Measurements from ENCODE around the gene RNF207.

Gene RNF207, protein sequence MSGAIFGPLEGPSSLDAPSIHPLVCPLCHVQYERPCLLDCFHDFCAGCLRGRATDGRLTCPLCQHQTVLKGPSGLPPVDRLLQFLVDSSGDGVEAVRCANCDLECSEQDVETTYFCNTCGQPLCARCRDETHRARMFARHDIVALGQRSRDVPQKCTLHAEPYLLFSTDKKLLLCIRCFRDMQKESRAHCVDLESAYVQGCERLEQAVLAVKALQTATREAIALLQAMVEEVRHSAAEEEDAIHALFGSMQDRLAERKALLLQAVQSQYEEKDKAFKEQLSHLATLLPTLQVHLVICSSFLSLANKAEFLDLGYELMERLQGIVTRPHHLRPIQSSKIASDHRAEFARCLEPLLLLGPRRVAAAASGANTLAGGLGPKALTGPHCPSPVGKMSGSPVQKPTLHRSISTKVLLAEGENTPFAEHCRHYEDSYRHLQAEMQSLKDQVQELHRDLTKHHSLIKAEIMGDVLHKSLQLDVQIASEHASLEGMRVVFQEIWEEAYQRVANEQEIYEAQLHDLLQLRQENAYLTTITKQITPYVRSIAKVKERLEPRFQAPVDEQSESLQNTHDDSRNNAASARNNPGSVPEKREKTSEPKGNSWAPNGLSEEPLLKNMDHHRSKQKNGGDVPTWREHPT

DNA sequence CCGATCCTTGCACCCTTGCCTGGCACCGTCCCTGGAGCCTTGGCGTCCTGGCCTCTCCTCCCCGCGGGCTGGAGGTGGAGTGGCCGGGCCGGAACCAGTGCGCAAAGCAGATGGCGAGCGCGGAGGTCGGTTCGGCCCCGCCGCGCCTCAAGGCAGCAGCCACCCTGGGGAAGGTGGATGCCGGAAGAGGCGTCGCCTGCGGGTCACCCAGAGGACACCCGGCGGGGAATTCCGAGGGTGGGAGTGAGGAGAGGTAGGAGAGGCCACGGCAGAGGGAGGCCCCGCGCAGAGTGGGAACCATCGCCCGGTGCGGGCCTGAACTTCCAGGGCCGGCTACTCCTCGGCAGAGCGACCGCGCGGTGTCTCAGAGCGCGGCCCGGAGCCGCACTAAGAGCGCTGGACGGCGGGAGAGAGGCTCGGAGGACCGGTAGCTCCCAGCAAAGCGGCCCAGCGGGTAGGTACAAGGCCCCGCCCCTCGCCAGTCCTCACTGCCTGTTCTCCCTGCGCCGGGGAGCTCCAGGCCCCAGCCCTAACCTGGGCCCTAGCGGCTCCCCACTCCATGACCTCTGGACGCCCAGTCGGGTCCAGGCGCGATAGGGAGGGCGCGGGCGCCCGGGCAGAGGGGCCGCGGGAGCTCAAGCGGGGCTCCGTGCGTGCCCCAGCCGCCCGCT is at the start of gene RNF207:
RNF207 (plus strand) TSS at position 271 of the 671 bp plus-strand sequence. CDS start 417 bp downstream, outside the sequence.
- TF ChIP-seq GATA2 (IDR thresholded peaks at IDR 0.05; ENCODE audit: low read depth, low read length) = no peak
- TF ChIP-seq GATA3 (IDR thresholded peaks at IDR 0.05; ENCODE audit: low read depth, low read length) = no peak

DNA sequence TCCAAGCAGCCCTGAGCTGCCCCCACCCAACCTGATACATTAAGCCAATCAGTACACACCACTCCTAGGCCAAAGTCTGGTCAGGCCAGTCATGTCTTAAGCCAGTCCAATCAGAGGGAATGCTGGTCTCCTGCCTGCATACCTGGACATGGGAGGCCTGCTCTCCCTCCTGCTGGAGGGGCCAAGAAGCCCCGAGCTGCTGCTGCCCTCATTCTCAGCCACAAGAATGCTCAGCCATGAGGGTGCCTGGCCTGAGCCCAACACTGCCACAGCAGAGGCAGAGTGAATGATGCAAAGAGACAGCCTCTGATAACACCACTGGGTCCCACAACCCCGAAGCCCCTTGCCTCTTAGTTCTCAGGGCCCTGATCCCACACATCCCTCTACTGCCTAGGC is 48.8 kb upstream of the RNF207 start:
- TF ChIP-seq GATA3 (IDR thresholded peaks at IDR 0.05; ENCODE audit: low read depth, low read length) (no peak), GATA2 (IDR thresholded peaks at IDR 0.05; ENCODE audit: low read depth, low read length) (no peak)

- no peak for TF ChIP-seq GATA3 (IDR thresholded peaks at IDR 0.05; ENCODE audit: low read depth, low read length)
- no peak for TF ChIP-seq GATA2 (IDR thresholded peaks at IDR 0.05; ENCODE audit: low read depth, low read length)
These were observed 48.3 kb upstream of the RNF207 start for GRCh38 chr1:6157528-6158174.

- TF ChIP-seq GATA2 (IDR thresholded peaks at IDR 0.05; ENCODE audit: low read depth, low read length) (no peak), GATA3 (IDR thresholded peaks at IDR 0.05; ENCODE audit: low read depth, low read length) (no peak)
These were observed 47.7 kb upstream of the RNF207 start for GRCh38 chr1:6158181-6158580.

- TF ChIP-seq GATA3 (IDR thresholded peaks at IDR 0.05; ENCODE audit: low read depth, low read length) = no peak
- TF ChIP-seq GATA2 (IDR thresholded peaks at IDR 0.05; ENCODE audit: low read depth, low read length) = no peak
These were observed 43.6 kb upstream of the RNF207 start for GRCh38 chr1:6162341-6162740.

GRCh38 chr1:6162773-6163172 is 43.1 kb upstream of the RNF207 start:
- TF ChIP-seq GATA2 (IDR thresholded peaks at IDR 0.05; ENCODE audit: low read depth, low read length) (no peak), GATA3 (IDR thresholded peaks at IDR 0.05; ENCODE audit: low read depth, low read length) (no peak)

DNA sequence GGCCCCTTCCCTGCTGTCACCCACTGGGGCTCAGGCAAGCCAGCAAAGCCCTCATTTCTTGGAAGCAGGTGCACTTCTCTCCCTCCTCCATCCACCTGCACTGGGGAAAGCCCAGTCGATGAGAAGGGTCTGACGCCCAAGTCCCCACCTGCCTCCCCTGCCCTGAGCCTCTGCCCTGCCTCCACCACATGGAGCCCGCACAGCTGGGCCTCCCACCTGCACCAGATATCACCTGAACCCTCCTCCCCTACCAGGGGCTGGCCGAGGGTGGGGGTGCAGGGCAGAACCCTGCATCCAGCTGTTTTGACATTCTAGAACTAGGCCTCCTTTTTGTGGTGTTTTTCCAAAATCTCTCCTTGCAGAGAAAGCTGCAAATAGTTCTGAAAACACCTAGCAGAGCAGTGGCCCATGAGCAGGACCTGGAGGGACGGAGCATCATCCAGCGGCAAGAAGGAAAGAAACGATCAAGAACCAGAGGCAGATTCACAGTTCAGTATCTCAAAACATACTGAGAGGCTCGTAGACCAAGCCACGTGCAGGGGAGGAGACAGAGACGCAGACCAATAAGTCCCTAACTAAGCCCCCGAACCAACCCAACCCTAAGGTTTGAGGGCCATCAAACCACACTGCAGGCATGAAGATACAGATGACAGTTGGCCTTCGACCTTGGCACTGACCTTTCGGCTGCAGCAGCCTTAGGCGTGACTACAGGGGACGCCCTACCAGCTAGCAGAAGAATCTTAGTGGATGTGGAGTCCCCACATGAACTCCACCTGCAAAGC is 42.5 kb upstream of the RNF207 start:
- no peak for TF ChIP-seq GATA2 (IDR thresholded peaks at IDR 0.05; ENCODE audit: low read depth, low read length)
- TF ChIP-seq GATA3 (IDR thresholded peaks at IDR 0.05; ENCODE audit: low read depth, low read length) = no peak

DNA sequence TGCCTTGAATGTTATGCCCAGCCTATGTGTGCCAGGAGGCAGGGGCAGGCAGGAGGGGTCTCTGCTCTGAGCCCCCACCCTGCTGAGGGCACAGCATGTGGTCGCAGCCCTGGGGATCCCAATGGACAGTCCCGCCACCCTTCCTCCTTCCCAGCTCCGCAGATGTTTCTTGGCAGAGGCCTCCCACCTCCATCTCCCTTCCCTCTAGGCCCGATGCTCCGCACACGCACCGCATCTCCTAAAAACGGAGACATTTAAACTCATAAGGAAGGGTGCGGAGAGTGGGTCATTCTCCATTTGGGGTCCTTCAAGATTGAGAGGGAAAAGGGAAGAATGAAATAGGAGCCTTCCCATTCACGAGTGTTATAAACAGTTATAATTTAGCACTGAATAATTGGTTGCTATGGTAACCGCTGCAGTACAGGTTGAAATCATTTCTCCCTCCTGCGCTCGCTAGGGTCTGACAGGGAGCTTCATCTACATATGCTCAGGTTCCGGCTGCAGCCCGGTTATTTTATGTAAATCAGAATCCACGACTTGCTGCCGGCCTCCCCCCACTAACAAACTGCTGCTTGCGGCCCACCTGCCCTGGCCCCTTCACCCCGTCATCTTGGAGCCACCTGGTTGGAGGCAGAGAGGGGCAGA is 41.8 kb upstream of the RNF207 start:
- no peak for TF ChIP-seq GATA3 (IDR thresholded peaks at IDR 0.05; ENCODE audit: low read depth, low read length)
- TF ChIP-seq GATA2 (IDR thresholded peaks at IDR 0.05; ENCODE audit: low read depth, low read length) = no peak

DNA sequence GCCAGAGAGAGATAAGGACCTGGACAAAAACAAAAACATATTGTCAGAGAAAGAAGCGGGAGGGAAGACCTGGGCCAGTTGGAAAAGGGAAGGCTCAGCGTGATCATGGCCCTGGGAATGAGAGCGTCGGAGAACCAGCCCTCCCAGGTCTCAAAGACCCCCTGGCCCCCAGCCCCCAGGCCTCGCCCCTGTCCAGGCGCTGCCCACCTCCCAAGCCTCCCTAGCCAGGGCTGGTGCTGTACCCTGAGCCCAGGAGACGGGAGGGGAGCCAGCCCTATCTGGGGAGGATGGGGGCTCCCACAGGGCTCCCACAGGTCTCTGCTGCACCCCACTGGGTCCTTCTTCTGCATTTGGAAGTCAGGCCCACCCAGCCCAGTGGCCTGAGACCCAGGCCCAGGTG is 40.9 kb upstream of the RNF207 start:
- TF ChIP-seq GATA3 (IDR thresholded peaks at IDR 0.05; ENCODE audit: low read depth, low read length) = no peak
- TF ChIP-seq GATA2 (IDR thresholded peaks at IDR 0.05; ENCODE audit: low read depth, low read length) = no peak

GRCh38 chr1:6165441-6165985 is 40.4 kb upstream of the RNF207 start:
- no peak for TF ChIP-seq GATA3 (IDR thresholded peaks at IDR 0.05; ENCODE audit: low read depth, low read length)
- no peak for TF ChIP-seq GATA2 (IDR thresholded peaks at IDR 0.05; ENCODE audit: low read depth, low read length)

DNA sequence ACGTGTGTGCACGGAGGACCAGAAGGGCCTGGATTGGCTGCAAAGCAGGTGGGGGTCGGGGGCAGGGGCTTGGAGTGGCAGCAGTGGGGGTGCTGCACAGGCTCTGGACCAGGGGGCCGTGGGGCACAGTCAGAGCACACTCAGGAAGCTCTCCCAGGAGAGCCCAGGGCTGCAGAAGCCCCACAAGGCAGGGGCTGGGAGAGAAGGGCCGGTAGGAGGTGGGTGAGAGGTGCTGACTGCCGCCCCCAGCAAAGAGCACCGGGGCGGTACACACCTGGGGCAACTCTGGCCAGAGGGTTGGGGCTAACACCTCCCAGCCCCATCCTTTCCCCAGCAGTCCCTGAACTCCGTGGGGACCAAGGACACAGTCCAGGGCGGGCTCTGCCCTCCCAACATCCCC is 39.7 kb upstream of the RNF207 start:
- no peak for TF ChIP-seq GATA3 (IDR thresholded peaks at IDR 0.05; ENCODE audit: low read depth, low read length)
- TF ChIP-seq GATA2 (IDR thresholded peaks at IDR 0.05; ENCODE audit: low read depth, low read length) = no peak

GRCh38 chr1:6166655-6167390 is 39.1 kb upstream of the RNF207 start:
- TF ChIP-seq GATA2 (IDR thresholded peaks at IDR 0.05; ENCODE audit: low read depth, low read length) (no peak), GATA3 (IDR thresholded peaks at IDR 0.05; ENCODE audit: low read depth, low read length) (no peak)
